HepG2 (cell line): ENCODE results near the gene PRKCE. TPM values are rescaled to one million over a fixed set of nuclear protein-coding genes. Genes with fewer than 3 reads are reported as not detected.

Experiments
- ATAD3A ChIP-seq: sonication (generic); formaldehyde crosslinking; IDR thresholded peaks from 2 replicates; pipeline ENCODE4 v1.4.0; 2020; ENCODE audit warnings: missing genetic modification reagents
- BRF2 ChIP-seq: sonication (generic); formaldehyde crosslinking; IDR thresholded peaks from 2 replicates; pipeline ENCODE4 v1.8.1; 2022; ENCODE audit warnings: mild to moderate bottlenecking, missing genetic modification reagents
- DNMT1 ChIP-seq: sonication (generic); formaldehyde crosslinking; IDR thresholded peaks from 2 replicates; pipeline ENCODE4 v1.5.1; 2020; ENCODE audit warnings: mild to moderate bottlenecking, missing genetic modification reagents
- GPN1 ChIP-seq: sonication (generic); formaldehyde crosslinking; IDR thresholded peaks from 2 replicates; pipeline ENCODE4 v1.5.1; 2020; ENCODE audit warnings: missing genetic modification reagents, borderline replicate concordance
- HINFP ChIP-seq: sonication (generic); formaldehyde crosslinking; IDR thresholded peaks from 2 replicates; pipeline ENCODE4 v1.4.0; 2020; ENCODE audit warnings: low read depth, mild to moderate bottlenecking, missing genetic modification reagents
- HNF4G ChIP-seq, 2 experiments: sonication (generic) in 1 of 2; formaldehyde crosslinking in 1 of 2; IDR thresholded peaks; 2 replicates each; pipeline versions ENCODE4 v1.4.0 to v1.6.1; 2011 to 2020; ENCODE audit warnings: borderline replicate concordance in 2 of 2, low read depth in 2 of 2, mild to moderate bottlenecking in 2 of 2, low read length in 1 of 2, missing genetic modification reagents in 1 of 2, moderate library complexity in 1 of 2
- LCORL ChIP-seq, 2 experiments: fragments of 450-650 bp in 1 of 2; sonication (generic) in 1 of 2; formaldehyde crosslinking in 1 of 2; IDR thresholded peaks; 2 replicates each; pipeline versions ENCODE4 v1.5.0 to v1.6.1; 2017 to 2020; ENCODE audit warnings: antibody characterized with exemption in 1 of 2, missing genetic modification reagents in 1 of 2
- MIER3 ChIP-seq: IDR thresholded peaks from 2 replicates; pipeline ENCODE4 v1.6.1; 2016; ENCODE audit warnings: missing compliant biosample characterization, borderline replicate concordance
- NFE2L1 ChIP-seq: sonication (generic); formaldehyde crosslinking; IDR thresholded peaks from 2 replicates; pipeline ENCODE4 v1.4.0; 2020; ENCODE audit warnings: missing genetic modification reagents, mild to moderate bottlenecking, borderline replicate concordance
- PHF8 ChIP-seq: sonication (generic); formaldehyde crosslinking; IDR thresholded peaks from 2 replicates; pipeline ENCODE4 v1.5.0; 2020; ENCODE audit warnings: missing genetic modification reagents
- POLR2A ChIP-seq, 2 experiments: IDR thresholded peaks; 2 replicates each; pipeline ENCODE4 v1.6.1; 2011; ENCODE audit warnings: low read depth in 2 of 2, low read length in 2 of 2, mild to moderate bottlenecking in 1 of 2, moderate library complexity in 1 of 2; ENCODE audit not compliant: insufficient read depth in 1 of 2
- REST ChIP-seq, 2 experiments: IDR thresholded peaks; 2 replicates each; pipeline ENCODE4 v1.6.1; 2011 to 2012; ENCODE audit warnings: low read length in 2 of 2, borderline replicate concordance in 1 of 2, low read depth in 1 of 2, mild to moderate bottlenecking in 1 of 2, moderate library complexity in 1 of 2
- REXO4 ChIP-seq: sonication (generic); formaldehyde crosslinking; IDR thresholded peaks from 2 replicates; pipeline ENCODE4 v1.8.0; 2022; ENCODE audit warnings: missing genetic modification reagents, mild to moderate bottlenecking, borderline replicate concordance
- RNF219 ChIP-seq: sonication (generic); formaldehyde crosslinking; IDR thresholded peaks from 2 replicates; pipeline ENCODE4 v1.5.0; 2020; ENCODE audit warnings: mild to moderate bottlenecking, missing genetic modification reagents
- SKI ChIP-seq: fragments of 450-650 bp; IDR thresholded peaks from one replicate; pipeline ENCODE4 v1.6.1; 2018; ENCODE audit warnings: mild to moderate bottlenecking; ENCODE audit not compliant: partially characterized antibody
- TSC22D2 ChIP-seq: sonication (generic); formaldehyde crosslinking; IDR thresholded peaks from 2 replicates; pipeline ENCODE4 v1.5.1; 2020; ENCODE audit warnings: missing genetic modification reagents, mild to moderate bottlenecking, borderline replicate concordance
- ZFP36 ChIP-seq: fragments of 150-350 bp; IDR thresholded peaks from 2 replicates; pipeline ENCODE4 v1.6.1; 2018; ENCODE audit warnings: borderline replicate concordance, low read length, low read depth; ENCODE audit not compliant: partially characterized antibody
- ZNF274 ChIP-seq: sonication (generic); formaldehyde crosslinking; IDR thresholded peaks from 2 replicates; pipeline ENCODE4 v1.5.1; 2020; ENCODE audit warnings: mild to moderate bottlenecking, missing genetic modification reagents
- ZNF292 ChIP-seq: sonication (generic); formaldehyde crosslinking; IDR thresholded peaks from 2 replicates; pipeline ENCODE4 v1.8.1; 2022; ENCODE audit warnings: mild to moderate bottlenecking, low read depth, missing genetic modification reagents, borderline replicate concordance
- ZNF3 ChIP-seq: IDR thresholded peaks from 2 replicates; pipeline ENCODE4 v1.7.0; 2017; ENCODE audit warnings: inconsistent platforms
- ZNF644 ChIP-seq: IDR thresholded peaks from 2 replicates; pipeline ENCODE4 v1.6.1; 2016; ENCODE audit warnings: low read depth
- ZNF670 ChIP-seq: sonication (generic); formaldehyde crosslinking; IDR thresholded peaks from 2 replicates; pipeline ENCODE4 v1.8.0; 2022; ENCODE audit warnings: mild to moderate bottlenecking, missing genetic modification reagents, borderline replicate concordance
- polyA plus RNA-seq, 8 experiments: library from polyadenylated mRNA; depleted of rRNA in 3 of 8; stranded (reverse) in 7 of 8; unstranded in 1 of 8; fragments of >200 nt; fragmentation: Illumina TruSeq in 4 of 8; extraction: Trizol in 4 of 8; gene quantifications; 2 replicates each; pipeline versions ENCODE4 v1.2.1 to v1.2.3, GENCODE V29; 2011 to 2016; ENCODE audit warnings: low read depth in 4 of 8, missing spikeins in 1 of 8, mixed read lengths in 1 of 8; ENCODE audit not compliant: insufficient read depth in 1 of 8
- total RNA-seq, 5 experiments: library from RNA; depleted of rRNA; stranded (reverse); fragments of >200 nt; fragmentation: Illumina TruSeq; extraction: Trizol; gene quantifications; 2 replicates each; pipeline ENCODE4 v1.2.3, GENCODE V29; 2016; ENCODE audit warnings: low read depth in 1 of 5

Gene PRKCE
- total and polyA plus RNA-seq, 2 of the 13 experiments (the other 11 are each of a cell fraction or from before 2014, with no cell fraction given), result 1.0 to 3.9 TPM

- TF ChIP-seq HINFP (no peak), ZFP36 (no peak), HNF4G (IDR thresholded peaks at IDR 0.05; ENCODE audit: borderline replicate concordance, low read depth, low read length) (peak; percentile 36; the same call in 1 of the 2 replicates), HNF4G (CRISPR knock-in tag; IDR thresholded peaks at IDR 0.05; ENCODE audit: borderline replicate concordance, low read depth) (no peak), SKI (peak; percentile 10), DNMT1 (CRISPR knock-in tag) (no peak), NFE2L1 (no peak), MIER3 (CRISPR knock-in tag) (no peak), ZNF292 (CRISPR knock-in tag) (peak; percentile 71; the same call in 1 of the 2 replicates), REXO4 (CRISPR knock-in tag) (no peak), REST (IDR thresholded peaks at IDR 0.05; ENCODE audit: borderline replicate concordance in 1 of 2, low read depth in 1 of 2, low read length in 2 of 2) (no peak), POLR2A (IDR thresholded peaks at IDR 0.05; ENCODE audit: insufficient read depth in 1 of 2, low read depth in 2 of 2, low read length in 2 of 2) (peak in 1 of 2 experiments; percentile 42; a peak in 1 of 4 replicates), GPN1 (no peak), ZNF274 (CRISPR knock-in tag) (no peak), ATAD3A (CRISPR knock-in tag) (no peak), RNF219 (CRISPR knock-in tag) (no peak), BRF2 (CRISPR knock-in tag) (no peak), ZNF670 (CRISPR knock-in tag) (no peak), ZNF644 (CRISPR knock-in tag) (peak; percentile 82), TSC22D2 (CRISPR knock-in tag) (no peak), PHF8 (CRISPR knock-in tag) (no peak), LCORL (IDR thresholded peaks at IDR 0.05) (0 out of 2 replicates have a peak, but pooled peaks have one; percentile 3), LCORL (CRISPR knock-in tag; IDR thresholded peaks at IDR 0.05) (peak; percentile 37; the same call in 1 of the 2 replicates), ZNF3 (CRISPR knock-in tag) (no peak)
Observed at GRCh38 chr2:46187112-46187618, 535.7 kb downstream of the PRKCE start (continued).
